NOMO-1 treated with DMSO at 0.1 percent for 48 hours (cell line): ENCODE data around the gene CHI3L1.
A peak's percentile ranks its signal among the peaks of the same experiment; 100 is the strongest.
"Not testable (repeated sequence)": the region's sequence is repeated elsewhere in the genome, so short reads cannot be mapped to it uniquely, and the experiment has no call there.

Source experiments
- DNase-seq: peaks from one replicate; lab custom pipeline; 2025; ENCODE audit not compliant: unreplicated experiment; lab: John Stamatoyannopoulos, UW

The CHI3L1 gene

DNA sequence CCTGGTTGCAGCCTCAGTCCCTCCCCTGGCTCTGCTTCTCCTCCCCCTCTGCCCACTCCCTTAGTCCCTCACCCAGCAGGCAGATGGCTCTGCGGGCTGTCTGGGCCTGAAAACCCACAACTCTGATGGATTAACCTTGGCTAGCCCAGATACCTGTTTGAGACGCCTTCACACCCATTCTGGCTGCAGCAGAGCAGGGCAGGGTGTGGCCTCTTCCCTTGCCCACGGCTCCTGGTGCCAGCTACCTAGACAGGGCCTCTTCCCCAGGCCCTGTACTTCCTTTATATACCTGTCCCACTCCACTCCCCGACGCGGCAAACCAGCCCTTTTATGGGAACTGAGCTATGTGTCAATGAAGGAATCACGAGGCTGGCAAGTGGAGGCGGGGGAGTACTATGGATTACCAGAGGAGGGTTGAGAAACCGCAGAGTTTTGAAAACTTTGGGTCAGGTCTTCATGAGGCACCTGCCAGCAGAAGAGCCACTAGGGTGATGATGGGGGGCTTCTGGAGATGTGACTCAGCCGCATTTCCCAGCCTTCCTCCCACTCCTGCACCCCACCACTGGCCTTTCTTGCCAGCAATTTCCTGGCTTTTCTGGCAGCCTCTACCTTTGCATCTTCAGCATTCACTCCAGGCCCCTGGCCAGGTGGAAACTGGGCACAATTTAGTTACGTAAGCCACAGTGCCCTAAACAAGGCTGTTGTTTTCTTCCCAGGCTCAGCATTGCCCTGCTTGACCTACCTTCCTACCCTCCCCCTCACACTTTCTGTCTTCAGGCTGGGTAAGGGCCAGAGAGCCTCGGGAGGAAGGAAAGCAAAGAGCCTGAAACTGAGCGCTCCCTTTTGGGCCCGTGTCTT is at the start of gene CHI3L1:
Gene CHI3L1 (minus strand): TSS at position 259 of the 858 bp plus-strand sequence. CDS start 81 bp downstream, at position 178.
- peak; percentile 61 for DNase-seq

DNA sequence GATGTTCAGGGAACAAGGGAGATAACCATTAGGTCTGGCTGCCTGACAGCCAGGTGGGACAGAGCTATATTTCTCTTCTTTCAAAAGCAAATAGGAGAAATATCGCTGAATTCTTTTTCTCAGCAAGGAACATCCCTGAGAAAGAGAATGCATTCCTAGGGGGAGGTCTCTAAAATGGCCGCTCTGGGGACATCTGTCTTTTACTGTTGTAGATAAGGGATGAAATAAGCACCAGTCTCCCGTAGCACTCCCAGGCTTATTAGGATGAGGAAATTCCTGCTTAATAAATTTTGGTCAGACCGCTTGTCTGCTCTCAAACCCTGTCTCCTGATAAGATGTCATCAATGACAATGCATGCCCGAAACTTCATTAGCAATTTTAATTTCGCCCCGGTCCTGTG is 48.4 kb upstream of the CHI3L1 start:
- DNase-seq: not testable (repeated sequence)

GRCh38 chr1:203229471-203230135 is 43.1 kb upstream of the CHI3L1 start, which contains the start of gene CHIT1:
Gene CHIT1, minus strand, starts transcription at chr1:203229673. Its CDS starts 37 bp downstream, at chr1:203229636.
- no peak for DNase-seq

DNA sequence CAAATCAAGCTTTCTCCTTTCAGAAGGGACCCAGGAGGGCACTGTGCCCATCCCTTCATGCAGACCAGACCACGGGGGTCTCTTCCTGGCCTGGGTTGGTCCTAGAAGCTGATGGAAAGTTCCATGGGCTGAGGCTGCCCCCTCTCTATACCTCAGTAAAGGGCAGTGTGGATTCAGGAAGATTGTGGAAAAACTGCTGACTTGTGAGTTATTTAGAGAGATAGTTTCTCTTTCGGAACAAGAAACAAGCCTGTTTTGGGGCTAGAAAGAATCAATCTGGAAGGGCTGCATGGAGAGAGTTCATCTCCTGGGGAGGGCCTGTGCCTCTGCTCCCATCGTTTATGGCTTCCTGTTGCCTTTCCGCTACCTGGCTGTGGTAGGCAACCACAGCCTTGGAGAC is 42.2 kb upstream of the CHI3L1 start:
- DNase-seq: no peak

DNA sequence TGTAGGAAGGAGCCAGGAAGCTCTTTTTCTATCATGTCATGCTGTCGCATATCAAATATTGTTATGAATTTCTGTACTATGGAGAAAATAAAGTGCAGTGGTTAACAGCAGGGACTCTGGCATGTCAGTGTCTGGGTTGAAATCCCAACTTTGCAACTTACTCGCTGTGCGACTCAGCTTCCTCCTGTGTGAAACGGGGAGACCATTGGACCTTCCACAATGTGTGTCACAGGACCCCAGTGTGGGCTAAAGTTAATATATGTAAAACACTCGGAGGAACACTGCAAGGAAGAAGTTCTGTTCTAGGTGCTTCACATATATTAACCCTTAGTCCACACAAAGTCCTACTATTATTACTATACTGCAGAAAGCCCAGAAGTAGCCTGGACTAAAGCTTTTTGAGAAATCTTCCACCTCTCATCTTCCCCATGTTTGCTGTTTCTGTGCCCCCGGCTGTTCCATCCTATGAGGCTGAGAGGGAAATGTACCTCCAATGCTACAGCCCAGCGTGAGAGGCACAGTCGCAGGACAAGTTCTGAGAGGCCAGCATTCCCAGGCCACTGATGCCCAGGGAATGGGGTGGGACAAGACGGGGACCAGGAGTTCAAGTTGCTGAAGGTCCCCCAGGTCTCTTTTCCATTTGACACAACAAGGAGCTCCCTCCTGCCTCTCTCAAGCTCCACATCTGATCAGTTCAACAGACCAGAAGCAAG is 41.0 kb upstream of the CHI3L1 start:
- no peak for DNase-seq

DNA sequence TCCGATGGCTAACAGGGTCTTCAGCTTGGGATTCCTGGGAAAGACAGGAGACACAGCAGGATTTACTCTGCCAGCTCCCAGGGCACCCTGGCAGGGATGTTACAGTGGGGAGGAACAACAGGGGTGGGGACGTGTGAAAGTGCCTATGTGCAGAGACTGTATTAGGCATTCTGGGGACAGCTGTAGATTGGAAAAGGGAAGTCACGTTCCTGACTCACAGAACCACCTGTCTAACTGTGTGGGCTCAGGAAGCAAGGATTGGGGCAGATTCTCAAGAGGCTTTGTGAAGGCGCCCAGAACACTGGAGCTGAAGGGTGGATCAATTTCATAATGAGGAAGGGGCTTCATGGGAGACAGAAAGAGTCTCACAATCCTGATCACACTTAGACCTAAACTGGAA is 38.6 kb upstream of the CHI3L1 start:
- DNase-seq: peak; percentile 2

GRCh38 chr1:203223012-203223775 is 36.7 kb upstream of the CHI3L1 start:
- DNase-seq: no peak

- DNase-seq: no peak
These were observed 33.4 kb upstream of the CHI3L1 start for GRCh38 chr1:203219934-203220333.

GRCh38 chr1:203219171-203219570 is 32.7 kb upstream of the CHI3L1 start:
- no peak for DNase-seq

GRCh38 chr1:203217668-203218067 is 31.2 kb upstream of the CHI3L1 start:
- DNase-seq: no peak

DNA sequence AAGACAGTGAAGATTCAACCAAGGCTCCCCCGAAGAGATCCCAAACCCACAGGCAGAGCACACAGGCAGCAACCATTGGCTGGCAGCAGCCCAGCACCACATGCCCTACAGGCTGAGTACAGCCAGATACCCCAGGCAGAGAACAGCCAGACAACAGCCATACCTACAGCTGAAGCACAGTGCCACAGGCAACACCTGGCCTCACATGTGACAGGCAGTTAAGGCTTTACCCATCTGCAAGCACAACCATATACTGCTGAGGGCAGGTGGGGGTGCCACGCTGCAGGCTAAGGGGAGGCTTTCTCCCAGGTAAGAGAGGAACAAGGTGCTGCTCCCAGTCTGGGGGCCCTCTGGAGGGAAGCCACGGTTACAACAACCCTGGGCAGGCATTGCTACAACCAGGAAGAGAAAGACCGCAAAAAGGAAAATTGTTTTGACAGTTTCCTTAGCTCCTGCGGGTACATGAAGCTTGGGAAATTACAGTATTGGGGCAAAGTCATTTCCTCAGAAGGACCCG is 30.7 kb upstream of the CHI3L1 start:
- peak; percentile 31 for DNase-seq

- DNase-seq: peak; percentile 65
These were observed 30.0 kb upstream of the CHI3L1 start for GRCh38 chr1:203216274-203217138.

DNA sequence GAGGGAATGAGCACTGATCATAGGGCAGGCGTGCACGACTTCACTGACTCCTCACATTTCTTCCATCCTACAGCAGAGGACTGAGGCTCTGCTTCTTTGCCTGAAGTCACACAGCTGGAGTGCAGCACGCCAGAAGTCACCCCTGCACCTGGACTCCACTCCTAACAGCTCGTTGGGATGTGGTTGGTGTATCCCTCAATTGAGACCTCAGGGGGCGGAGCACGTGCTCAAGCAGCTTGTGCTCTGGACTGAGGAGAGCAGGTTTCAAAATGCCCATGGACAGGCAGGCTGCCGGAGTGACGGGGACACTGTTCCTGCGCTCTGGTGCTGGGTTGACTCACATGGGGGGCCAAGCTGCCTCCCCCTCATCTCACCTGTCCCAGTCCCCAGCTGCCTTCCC is 29.1 kb upstream of the CHI3L1 start:
- DNase-seq: no peak

DNA sequence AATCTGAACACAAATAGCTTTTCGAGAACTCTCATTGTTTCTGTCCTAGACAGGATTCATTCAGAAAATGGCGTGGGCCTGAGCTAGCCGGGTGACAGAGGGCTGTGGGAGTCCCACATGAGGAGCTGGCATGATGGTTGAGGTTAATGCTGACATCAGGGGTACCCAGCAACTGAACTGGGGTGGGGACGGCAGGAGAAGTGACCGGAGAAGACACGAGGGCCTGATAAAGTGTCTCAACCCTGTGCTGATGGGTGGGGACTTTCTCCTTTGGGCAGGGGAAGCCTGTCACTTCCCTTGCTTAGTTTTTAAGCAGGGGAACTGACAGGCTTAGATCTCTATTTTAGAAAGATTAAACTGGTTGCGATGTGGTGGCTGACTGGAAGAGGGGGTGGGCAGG is 28.4 kb upstream of the CHI3L1 start:
- DNase-seq: peak; percentile 40

DNA sequence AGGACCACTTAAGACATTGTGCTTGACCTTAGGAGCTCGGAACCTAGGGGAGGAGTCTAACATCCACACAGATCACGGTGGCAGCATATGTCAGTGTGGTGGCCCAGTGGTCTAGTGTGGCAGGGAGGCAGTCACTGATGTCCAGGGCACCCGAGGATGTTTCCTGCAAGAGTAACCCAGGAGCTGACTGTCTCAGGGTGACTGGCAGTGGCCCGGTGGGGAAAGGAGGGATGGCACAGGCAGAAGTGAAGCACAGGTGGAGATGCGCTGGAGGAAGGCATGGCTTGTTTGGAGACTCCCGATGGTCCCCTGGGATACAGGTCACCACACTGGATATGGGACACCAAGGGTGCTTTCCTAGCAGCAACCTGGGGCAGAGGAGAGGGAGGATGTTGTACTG is 26.6 kb upstream of the CHI3L1 start:
- no peak for DNase-seq

- no peak for DNase-seq
These were observed 25.3 kb upstream of the CHI3L1 start for GRCh38 chr1:203211812-203212211.

DNA sequence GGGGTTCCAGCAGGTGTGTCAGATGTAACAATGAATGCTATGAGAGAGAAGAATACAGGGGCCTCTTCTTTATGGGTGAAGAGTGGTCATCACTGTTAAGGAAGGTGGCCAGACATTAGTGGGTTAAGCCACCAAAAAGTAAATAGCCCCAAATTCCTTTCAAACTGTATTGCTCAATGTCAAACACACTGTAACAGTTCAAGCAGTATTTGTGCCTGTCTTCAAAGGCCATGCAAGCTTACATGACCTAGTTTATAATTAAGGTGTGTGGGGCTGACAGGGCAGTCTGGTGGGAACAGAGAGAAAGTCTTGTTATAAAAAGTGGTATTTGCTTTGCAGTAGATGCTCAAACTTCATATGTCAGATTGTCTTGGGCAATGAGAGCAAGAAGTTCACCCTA is 24.5 kb upstream of the CHI3L1 start:
- DNase-seq: no peak

GRCh38 chr1:203210350-203210749 is 23.8 kb upstream of the CHI3L1 start:
- DNase-seq: no peak

DNA sequence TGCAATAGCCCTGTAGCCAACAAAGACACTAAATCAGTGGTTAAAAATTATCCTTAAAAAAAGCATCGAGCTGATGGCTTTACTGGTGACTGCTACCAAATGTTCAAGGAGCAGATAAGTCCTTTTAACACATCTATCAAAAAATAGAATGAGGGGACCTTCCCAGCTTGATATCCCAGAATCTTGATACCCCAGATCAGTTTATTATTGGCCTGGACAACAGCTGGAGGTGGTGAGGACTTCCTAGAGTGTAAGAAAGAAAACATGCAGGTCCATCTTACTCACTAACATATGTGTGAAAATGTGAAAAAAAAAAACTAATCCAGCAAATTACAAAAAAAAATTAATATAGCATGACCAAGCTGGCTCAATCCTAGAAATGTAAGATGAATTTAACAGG is 21.7 kb upstream of the CHI3L1 start:
- DNase-seq: no peak

GRCh38 chr1:203207751-203208150 is 21.2 kb upstream of the CHI3L1 start:
- no peak for DNase-seq
